ENCODE measurements around the gene JADE1. TPM values are rescaled to one million over a fixed set of nuclear protein-coding genes. Genes with fewer than 3 reads are reported as not detected.

The JADE1 gene
- total RNA-seq, 1 donor from 2014 or later: 24.3 TPM

DNA sequence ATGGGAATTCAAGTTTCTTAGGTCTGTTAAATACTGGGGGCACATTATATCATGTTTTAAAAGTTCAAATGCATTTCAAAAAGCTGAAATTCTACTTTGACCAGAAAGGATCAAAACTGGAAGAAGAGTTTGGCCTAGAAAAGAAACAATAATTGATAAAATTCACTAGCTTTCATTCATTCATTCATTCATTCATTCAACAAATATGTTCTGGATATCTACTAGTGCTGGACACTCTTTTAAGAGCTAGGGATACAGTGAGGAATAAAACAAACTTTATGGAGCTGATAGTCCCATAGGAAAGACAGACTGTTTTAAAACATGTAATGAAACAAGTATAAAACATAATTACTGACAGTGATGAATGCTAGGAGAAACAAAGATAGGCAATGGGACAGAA lies 106.0 kb downstream of the JADE1 start:
- no peak for DNase-seq (ENCODE audit: missing footprints)
- ATAC-seq: no peak
- intact Hi-C loops (cut with DNase I): no loop called here

DNA sequence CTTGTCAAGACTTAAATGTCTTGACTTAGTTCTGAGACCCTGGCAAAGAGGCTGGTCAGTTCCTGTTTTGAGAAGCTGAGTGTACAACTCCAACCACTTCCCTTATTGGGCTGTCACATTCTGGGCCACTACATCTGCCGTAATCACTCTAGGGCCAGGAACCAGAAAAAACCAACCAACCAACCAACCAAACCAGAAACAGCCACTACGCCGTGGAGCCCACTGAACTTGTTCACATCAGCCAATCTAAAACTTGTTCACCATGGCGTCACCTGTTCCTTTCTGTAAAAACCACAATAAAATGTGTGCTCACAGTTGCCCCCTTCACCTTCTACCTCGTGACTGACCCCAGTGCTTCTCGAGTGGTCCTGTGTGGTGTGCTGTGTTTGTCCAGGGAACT lies 107.3 kb downstream of the JADE1 start:
- intact Hi-C loops (cut with DNase I): no loop called here
- DNase-seq (ENCODE audit: missing footprints) (no peak), ATAC-seq (peak; percentile 54)

DNA sequence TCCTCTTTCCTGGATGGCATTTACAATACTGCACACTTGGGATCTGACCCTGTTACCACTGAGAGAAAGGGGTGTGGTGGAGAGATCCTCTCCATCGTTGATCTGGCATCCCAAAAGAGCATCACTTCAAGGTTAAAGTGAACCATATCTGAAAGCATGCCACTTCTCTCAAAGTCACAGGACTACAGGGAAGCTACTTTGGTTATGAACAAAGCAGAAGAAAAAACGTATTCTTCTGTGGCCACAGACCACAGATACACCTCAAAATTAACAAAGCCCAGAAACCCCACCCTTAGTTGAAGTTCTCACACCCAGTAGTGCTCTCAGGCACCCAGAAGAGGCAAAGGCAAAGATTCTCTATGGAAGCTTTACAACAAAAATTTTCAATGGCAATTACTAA lies 108.3 kb downstream of the JADE1 start:
- ATAC-seq: no peak
- DNase-seq (ENCODE audit: missing footprints): no peak
- intact Hi-C loops (cut with DNase I): no loop called here

DNA sequence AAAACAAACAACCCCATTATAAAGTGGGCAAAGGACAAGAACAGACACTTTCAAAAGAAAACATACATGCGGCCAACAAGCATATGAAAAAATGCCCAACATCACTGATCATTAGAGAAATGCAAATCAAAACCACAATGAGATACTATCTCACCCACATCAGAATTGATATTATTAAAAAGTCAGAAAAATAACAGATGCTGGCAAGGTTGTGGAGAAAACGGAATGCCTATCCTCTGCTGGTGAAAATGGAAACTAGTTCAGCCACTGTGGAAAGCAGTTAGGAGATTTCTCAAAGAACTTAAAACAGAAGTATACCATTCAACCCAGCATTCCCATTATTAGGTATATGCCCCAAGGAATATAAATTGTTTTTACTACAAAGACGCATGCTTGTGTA lies 112.5 kb downstream of the JADE1 start:
- intact Hi-C loops (cut with DNase I): no loop called here

More for the DNA sequence above, 112.5 kb downstream of the JADE1 start:
- ATAC-seq (no peak), DNase-seq (ENCODE audit: missing footprints) (no peak)

Measured in Right ventricle myocardium inferior (tissue), 1 donor.